Hematopoietic multipotent progenitor cell treated with erythropoietin and hydrocortisone succinate and interleukin-3 and kit ligand, for 15 days (in vitro differentiated cells): ENCODE results near the gene ZFAND3.

ENCODE experiments used
- DNase-seq: peaks from one replicate; pipeline ENCODE4 v3.0.0-alpha.2; 2015; ENCODE audit warnings: low spot score

Gene ZFAND3

DNA sequence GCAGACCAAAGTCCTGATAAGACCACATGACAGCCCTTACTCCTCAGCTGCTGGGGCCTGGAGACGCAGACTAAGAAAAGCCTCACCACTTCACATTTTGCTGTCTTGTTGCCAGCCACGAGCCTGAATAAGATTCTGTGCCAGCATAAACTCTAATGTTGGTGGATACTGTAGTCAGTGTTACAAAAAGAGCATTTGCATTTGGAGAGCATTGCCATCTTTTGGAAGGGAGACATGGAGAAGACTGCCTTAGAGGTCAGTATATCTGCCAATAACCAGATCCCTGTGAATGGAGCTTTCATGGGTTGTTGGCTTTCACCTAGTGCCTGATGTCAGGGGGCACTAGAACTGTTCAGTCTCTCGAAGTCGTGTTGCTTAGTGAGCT lies 315.2 kb downstream of the ZFAND3 start:
- no peak for DNase-seq

DNA sequence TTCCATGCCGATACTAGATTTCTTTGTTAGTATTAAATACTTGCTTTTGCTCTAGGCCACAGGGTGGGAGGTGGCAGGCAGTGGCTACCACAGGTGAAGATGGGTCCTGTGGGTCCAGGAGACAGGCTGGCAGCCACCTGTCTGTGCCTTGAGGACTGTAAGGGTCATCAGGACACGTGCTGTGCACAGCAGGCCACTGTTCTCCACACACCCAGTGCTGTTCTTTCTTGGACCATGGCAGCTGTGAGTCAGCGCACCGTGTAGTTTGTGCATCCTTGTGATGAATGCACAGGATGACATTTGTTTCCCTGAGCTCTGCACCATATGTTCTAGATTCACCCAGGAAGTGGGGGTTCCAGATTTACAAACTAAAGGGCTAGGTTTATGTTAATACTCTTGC lies 317.0 kb downstream of the ZFAND3 start:
- no peak for DNase-seq

DNA sequence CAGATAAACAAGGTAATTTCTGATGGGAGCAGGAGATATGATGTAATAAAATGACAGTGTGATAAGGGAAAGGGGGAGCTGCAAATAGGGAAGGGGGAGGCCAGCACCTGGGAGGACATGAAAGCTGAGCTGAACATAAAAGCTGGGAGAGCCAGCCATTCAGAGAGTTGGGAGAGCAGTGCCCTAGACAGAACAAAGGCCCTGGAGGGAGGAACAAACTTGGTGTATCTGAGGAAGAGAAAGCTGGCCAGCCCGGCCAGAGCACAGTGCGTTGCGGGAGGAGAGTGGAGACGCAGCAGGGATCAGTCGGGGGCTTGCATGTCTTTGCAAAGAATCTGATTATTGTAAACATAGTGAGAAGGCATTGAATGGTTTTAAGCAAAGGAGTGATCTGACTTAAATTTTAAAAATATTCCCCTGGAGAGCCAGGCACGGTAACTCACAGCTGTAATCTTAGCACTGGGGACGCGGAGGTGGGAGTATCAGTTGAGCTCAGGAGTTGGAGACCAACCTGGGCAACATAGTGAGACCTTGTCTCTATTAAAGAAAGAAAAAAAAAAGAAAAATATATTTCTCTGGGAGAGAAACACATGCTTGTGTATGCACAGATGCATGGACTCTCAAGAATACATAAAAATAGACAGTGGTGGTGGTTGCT lies 318.2 kb downstream of the ZFAND3 start:
- DNase-seq = no peak

DNA sequence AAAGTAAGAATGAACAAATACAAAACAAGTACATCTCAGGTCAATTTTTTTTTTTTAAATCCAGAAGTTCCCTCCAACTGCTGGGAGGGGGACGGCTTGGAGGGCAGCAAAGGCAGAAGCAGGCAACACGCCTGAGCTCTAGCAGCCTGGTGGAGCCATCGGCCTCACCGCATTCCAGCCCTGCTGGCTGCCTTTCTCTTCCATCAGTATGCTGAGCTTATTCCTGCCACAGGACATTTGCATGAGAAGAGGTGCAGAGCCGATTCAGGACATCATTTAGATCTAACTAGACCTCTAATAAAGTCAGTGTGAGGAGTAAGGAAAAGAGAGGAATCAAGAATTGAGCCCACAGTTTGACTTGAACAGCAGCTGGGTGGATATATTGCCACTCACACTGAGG lies 318.8 kb downstream of the ZFAND3 start:
- no peak for DNase-seq

- no peak for DNase-seq
Measured at GRCh38 chr6:38141085-38141484, 321.6 kb downstream of the ZFAND3 start.

DNA sequence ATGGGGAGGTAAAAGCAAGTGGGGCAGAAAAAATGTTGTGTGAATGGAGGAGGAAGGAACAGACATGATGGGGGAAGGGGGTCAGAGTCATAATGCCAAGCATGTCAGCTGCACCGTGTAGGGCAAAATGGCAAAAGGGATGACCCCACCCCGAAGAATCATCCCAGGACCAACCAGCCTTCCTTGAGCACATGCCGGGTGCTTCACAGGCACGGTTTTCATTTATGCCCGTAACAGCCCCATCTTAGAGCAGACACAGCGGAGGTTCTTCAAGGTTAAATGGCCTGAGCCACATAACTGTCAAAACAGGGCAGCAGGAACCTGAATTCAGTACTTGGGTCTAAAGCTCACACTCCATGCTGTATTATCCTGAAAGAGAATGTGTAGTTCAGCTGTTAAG lies 322.2 kb downstream of the ZFAND3 start:
- DNase-seq = no peak

- no peak for DNase-seq
Measured at GRCh38 chr6:38142178-38142902, 322.8 kb downstream of the ZFAND3 start.

- no peak for DNase-seq
Measured at GRCh38 chr6:38143191-38144150, 323.9 kb downstream of the ZFAND3 start.

DNA sequence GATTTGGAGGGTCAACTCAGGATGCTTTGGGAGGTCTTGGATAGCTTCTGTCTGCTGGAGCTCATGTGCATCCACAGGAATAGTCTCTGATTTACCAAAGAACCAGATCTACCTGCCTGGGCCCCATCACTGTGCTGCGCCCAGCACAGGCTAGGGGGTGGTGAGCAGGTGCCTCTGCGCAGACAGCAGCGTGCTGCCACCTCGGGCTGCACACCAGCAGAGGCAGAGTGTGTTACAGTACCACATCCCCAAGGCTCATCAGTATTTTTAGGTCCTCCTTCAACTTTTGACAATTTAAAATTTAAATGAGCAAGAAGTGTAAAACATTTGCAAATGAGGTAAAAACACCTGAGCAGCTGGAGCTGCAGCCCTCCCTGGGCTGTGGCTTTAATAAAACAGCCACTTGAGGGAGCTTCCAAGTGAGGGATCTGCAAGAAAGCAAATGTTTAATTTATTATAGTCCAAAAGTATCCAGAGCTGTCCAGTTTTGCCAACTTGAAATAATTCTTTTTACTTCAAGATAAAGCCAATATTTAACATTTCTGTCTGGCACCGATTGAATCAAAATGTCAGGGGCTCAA lies 324.9 kb downstream of the ZFAND3 start:
- no peak for DNase-seq

DNA sequence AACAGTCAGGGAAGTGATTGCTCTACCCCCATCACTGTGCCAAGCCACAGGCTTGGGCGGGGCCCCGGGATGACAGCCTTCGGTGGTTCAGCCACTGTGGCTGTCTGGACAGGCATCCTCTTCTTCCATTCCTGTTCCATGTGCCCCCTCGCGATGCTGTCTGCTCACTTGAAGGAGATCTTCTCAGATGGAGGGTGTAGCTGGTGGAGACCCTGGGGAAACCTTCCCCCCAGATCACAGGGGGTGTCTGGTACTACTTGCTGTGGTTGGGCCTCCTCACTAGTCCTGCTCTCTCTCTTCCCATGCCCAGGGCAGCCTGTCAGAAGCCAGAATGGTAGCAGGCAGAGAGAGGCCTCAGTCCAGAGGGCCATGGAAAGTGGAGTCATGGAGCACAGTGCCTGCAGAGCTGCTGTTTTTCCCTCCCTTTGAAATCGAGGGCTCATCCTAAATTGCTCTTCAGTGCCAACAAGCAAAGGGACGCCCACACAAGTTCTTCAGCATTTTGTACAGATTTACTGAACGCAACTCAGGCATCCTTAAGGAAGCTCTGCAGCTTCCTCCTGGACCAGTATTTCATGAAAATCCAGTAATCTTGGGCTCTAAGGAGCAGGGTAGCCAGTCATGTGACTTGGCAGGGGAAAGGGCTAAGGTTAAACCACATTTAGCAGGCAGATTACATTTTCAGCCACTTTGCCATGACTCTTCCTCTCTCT lies 326.6 kb downstream of the ZFAND3 start:
- DNase-seq = no peak

- DNase-seq = no peak
Measured at GRCh38 chr6:38146734-38147027, 327.2 kb downstream of the ZFAND3 start.

GRCh38 chr6:38148606-38149005 lies 329.1 kb downstream of the ZFAND3 start:
- DNase-seq = no peak

DNA sequence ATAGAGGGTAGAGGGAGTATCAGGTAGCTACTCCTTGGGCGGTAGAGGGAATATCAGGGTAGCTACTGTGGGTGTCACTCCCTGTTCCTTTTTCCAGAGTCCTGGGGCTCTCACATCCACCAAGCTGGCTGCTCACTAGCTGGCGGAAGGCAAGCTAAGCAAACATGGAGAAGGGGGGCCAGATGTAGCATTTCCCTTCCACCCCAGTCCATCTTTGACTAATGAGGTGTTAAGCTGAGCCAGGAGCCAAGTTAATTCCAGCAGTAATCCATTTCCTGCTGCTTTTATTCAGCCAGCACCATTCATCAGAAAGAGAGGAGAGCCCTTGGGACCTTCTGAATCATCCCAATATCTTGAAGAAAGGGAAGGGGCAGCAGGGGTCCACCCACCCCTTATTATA lies 330.0 kb downstream of the ZFAND3 start:
- no peak for DNase-seq

GRCh38 chr6:38150021-38150420 lies 330.5 kb downstream of the ZFAND3 start:
- no peak for DNase-seq

DNA sequence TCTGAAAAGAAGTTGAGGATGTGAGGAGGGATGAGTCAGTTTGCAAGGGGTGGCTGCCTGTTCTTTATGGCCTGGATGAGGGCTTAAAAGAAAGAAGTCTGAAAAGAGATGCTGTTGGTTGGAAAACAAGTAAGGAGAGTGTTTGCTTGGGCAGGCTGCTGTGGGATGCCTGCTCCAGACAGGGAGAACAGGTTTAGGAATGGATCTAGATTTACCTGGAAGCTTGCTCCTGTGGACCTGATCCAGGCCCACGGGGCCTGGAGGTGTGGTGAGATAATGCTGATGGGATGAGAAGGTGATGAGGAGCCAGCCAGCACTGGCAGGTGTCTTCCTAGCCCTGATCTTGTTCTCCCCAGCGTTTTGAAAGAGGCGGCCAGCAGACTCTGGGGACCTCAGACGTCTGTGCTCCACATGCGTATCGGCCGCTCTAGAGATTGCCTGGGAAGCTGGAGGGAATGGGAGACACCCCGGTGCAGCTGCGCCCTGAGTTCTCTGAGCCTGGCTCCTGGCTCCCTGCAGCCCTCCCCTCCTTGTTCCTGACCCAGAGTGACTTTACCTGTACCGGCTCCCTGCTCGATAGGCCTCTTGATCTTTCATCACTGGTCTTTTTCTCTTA lies 331.3 kb downstream of the ZFAND3 start:
- no peak for DNase-seq

DNA sequence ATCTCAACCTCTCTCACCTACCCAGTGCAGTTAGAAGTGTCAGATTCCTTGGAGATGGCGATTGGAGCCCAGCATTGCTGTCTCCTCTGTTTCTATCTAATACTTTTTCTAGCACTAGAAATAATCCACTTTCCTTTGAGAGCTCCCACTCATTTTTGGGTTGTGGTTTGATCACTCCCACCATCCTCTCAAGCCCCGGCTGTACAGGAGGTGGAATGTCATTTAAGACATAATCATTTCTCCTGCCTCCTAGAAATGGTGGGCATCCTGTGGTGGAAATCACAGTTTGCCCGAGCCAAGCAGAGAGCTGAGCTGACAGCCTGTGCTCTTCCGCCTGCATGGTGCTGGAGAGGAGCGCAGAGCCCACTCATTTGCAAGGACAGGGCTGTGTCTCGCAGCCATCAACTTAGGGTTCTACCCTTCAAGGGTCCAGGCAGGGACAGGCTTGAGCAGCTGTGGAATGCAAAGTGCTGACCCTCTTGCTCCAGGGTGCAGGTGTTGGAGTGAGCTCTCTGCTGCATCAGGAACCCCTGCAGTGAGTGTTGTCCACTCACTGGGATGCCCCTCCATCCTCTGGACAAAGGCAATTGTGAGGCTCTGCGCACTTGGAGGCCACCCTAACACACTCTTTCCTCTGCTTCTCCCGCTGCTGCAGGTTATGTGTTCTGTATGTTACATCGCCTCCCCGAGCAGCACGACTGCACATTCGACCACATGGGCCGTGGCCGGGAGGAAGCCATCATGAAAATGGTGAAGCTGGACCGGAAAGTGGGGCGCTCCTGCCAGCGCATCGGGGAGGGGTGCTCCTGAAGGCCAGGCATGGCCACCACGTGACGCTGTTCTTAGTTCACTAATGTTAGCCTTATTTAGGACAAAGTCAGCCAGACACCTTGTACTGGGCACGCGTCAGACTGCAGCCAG lies 332.3 kb downstream of the ZFAND3 start:
- no peak for DNase-seq

- no peak for DNase-seq
Measured at GRCh38 chr6:38152620-38153019, 333.1 kb downstream of the ZFAND3 start.

DNA sequence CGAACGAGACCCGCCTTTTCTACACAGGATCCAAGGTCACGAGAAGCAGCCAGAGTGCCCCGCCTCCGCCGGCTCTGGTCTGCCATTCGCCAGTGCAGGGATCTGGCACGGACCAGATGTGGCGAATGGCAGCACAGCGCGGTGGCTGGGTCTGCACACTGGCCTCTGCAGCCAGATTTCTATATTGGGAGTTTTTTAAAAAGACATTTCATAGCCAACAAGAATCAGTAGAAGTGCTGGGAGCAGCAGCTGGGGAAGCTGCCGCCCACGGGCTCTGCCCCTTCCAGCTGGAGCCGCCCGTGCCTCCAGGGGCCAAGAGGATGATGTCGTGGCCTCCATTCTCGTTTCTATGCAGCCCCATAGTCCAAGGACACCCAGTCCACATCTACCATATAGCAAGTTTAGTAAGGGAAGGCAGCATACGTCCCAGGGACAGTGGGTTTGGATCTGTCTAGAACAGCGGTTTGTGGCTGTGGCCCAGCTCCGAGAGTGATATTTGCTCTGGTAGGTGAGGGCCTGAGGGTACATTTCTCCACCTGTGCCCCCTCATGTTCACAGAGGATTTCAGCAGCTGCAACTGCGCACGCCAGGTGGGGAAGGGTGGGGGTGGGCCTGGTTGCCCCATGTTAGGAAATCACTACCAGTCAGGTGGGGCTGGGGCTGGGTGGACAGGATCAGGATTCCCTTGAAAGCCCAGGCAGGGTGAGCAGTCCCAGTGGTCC lies 333.7 kb downstream of the ZFAND3 start:
- no peak for DNase-seq

GRCh38 chr6:38153798-38154345 lies 334.3 kb downstream of the ZFAND3 start:
- no peak for DNase-seq
